Astrocyte (in vitro differentiated cells and primary cell): ENCODE results near the gene LITAF. TPM values are rescaled to one million over a fixed set of nuclear protein-coding genes. Genes with fewer than 3 reads are reported as not detected.

Source experiments
- DNase-seq: peaks from one replicate; pipeline ENCODE4 v3.0.0-alpha.2; 2010; ENCODE audit warnings: low read depth
- FAIRE-seq: peaks from 2 replicates; lab custom pipeline; 2011; peaks lifted over from hg19 to GRCh38; lab: Jason Lieb, UNC
- H2AFZ ChIP-seq: 2 replicates; pipeline ENCODE4 v1.6.0; 2012; ENCODE audit warnings: low read depth, low read length, inconsistent platforms
- H3K27ac ChIP-seq: 2 replicates; pipeline ENCODE4 v1.5.1; 2011; ENCODE audit warnings: low read depth, low read length, inconsistent platforms
- H3K27me3 ChIP-seq: 2 replicates; pipeline ENCODE4 v1.6.0; 2011; ENCODE audit warnings: low read length, inconsistent platforms; ENCODE audit not compliant: insufficient read depth
- H3K36me3 ChIP-seq: 2 replicates; pipeline ENCODE4 v1.5.1; 2011; ENCODE audit warnings: low read length, inconsistent platforms; ENCODE audit not compliant: insufficient read depth
- H3K4me1 ChIP-seq: 2 replicates; pipeline ENCODE4 v1.5.1; 2011; ENCODE audit warnings: low read length, inconsistent platforms; ENCODE audit not compliant: insufficient read depth
- H3K4me2 ChIP-seq: 2 replicates; pipeline ENCODE4 v1.6.0; 2012; ENCODE audit warnings: low read length, inconsistent platforms
- H3K4me3 ChIP-seq: 2 replicates; pipeline ENCODE4 v1.5.1; 2011; ENCODE audit warnings: low read depth, mild to moderate bottlenecking, low read length, inconsistent platforms; ENCODE audit not compliant: insufficient read depth
- H3K79me2 ChIP-seq: 2 replicates; pipeline ENCODE4 v1.6.0; 2012; ENCODE audit warnings: mild to moderate bottlenecking, low read length, inconsistent platforms; ENCODE audit not compliant: insufficient read depth
- H3K9ac ChIP-seq: 2 replicates; pipeline ENCODE4 v1.6.0; 2012; ENCODE audit warnings: mild to moderate bottlenecking, low read length, inconsistent platforms
- H3K9me3 ChIP-seq: 2 replicates; pipeline ENCODE4 v1.5.1; 2012; ENCODE audit warnings: low read depth, mild to moderate bottlenecking, low read length, inconsistent platforms; ENCODE audit not compliant: insufficient read depth
- H4K20me1 ChIP-seq: 2 replicates; pipeline ENCODE4 v1.6.0; 2012; ENCODE audit warnings: low read length, inconsistent platforms; ENCODE audit not compliant: insufficient read depth
- H3K27ac Mint-ChIP-seq: one replicate; pipeline ENCODE4 v1.8.0; 2021; ENCODE audit warnings: mild to moderate bottlenecking, mixed read lengths; ENCODE audit not compliant: unreplicated experiment
- H3K27me3 Mint-ChIP-seq: one replicate; pipeline ENCODE4 v1.8.0; 2021; ENCODE audit warnings: low read depth, mixed read lengths; ENCODE audit not compliant: unreplicated experiment
- H3K36me3 Mint-ChIP-seq: one replicate; pipeline ENCODE4 v1.8.0; 2021; ENCODE audit warnings: low read depth, mixed read lengths; ENCODE audit not compliant: unreplicated experiment
- H3K4me1 Mint-ChIP-seq: one replicate; pipeline ENCODE4 v1.8.0; 2021; ENCODE audit warnings: low read depth, mixed read lengths; ENCODE audit not compliant: unreplicated experiment
- H3K4me3 Mint-ChIP-seq: one replicate; pipeline ENCODE4 v1.8.0; 2021; ENCODE audit warnings: mild to moderate bottlenecking, moderate library complexity, mixed read lengths; ENCODE audit not compliant: unreplicated experiment
- H3K9me3 Mint-ChIP-seq: one replicate; pipeline ENCODE4 v1.8.0; 2021; ENCODE audit warnings: mild to moderate bottlenecking, mixed read lengths; ENCODE audit not compliant: unreplicated experiment
- EZH2 ChIP-seq: IDR thresholded peaks from 2 replicates; pipeline ENCODE4 v1.6.1; 2012; ENCODE audit warnings: mild to moderate bottlenecking, low read length, inconsistent platforms; ENCODE audit not compliant: insufficient read depth
- total RNA-seq: library from RNA; stranded (reverse); gene quantifications from 2 replicates; pipeline ENCODE4 v1.2.1, GENCODE V29; 2021
- TF ChIP-seq, protein P1 (sequence below): IDR thresholded peaks from 2 replicates; pipeline ENCODE4 v1.5.1; 2011; ENCODE audit warnings: low read depth, mild to moderate bottlenecking, inconsistent platforms, low read length, moderate library complexity; ENCODE audit not compliant: insufficient read depth

LITAF gene
- total RNA-seq, 1 donor from 2014 or later: 113 TPM

DNA sequence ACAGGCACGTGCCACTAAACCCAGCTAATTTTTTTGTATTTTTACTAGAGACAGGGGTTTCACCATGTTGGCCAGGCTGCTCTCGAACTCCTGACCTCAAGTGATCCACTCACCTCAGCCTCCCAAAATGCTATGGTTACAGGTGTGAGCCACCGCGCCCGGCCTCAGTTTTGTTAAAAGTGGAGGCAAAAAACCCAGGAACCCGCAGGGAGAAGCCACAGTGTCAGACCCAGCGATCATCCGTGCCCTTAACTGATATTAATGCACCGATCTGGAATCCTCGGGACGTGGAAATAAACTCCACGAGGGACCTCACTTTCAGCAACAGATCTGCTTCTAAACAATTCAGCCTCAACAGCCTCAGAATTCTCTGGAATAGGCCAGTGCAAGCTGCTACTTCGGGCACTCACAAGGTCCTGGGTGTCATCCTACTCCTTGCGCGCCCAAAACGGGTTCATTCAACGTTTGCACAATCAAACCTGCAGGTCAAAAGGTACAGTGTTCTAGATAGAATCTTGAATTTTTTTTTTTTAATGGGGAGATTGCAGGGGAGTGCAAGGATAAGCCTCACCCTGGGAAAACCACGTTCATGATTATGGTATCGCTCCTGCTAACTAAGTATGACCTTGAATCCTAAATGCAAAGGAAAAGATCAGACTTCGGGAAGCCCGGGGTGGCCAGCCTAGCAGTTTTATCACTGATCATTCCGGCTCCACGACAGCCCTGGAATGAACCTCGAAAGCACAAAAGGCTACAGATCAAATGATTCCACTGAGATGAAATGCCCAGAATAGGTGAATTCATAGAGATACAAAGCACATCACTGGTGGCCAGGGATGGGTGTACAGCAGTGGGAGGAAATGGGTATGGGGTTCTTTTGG is 22.4 kb downstream of the LITAF start:
- Histone ChIP-seq H3K36me3 (no peaks in the 10 kb centered on the region), H2AFZ (no peak overlapping the region), H3K79me2 (peaks cover 33% of the 10 kb centered on the region), H4K20me1 (peaks cover 60% of the 10 kb centered on the region), H3K27me3 (no peaks in the 10 kb centered on the region), H3K4me2 (no peak overlapping the region), H3K4me1 (no peaks in the 10 kb centered on the region), H3K27ac (no peak overlapping the region), H3K9ac (no peak overlapping the region), H3K4me3 (no peak overlapping the region), H3K9me3 (no peaks in the 10 kb centered on the region)
- TF ChIP-seq, protein P1, sequence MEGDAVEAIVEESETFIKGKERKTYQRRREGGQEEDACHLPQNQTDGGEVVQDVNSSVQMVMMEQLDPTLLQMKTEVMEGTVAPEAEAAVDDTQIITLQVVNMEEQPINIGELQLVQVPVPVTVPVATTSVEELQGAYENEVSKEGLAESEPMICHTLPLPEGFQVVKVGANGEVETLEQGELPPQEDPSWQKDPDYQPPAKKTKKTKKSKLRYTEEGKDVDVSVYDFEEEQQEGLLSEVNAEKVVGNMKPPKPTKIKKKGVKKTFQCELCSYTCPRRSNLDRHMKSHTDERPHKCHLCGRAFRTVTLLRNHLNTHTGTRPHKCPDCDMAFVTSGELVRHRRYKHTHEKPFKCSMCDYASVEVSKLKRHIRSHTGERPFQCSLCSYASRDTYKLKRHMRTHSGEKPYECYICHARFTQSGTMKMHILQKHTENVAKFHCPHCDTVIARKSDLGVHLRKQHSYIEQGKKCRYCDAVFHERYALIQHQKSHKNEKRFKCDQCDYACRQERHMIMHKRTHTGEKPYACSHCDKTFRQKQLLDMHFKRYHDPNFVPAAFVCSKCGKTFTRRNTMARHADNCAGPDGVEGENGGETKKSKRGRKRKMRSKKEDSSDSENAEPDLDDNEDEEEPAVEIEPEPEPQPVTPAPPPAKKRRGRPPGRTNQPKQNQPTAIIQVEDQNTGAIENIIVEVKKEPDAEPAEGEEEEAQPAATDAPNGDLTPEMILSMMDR: no peak
- TF ChIP-seq EZH2: no peak
- H3K36me3 Mint-ChIP-seq: peaks cover 25% of the 10 kb centered on the region
- peaks cover 18% of the 10 kb centered on the region for H3K4me1 Mint-ChIP-seq
- no peaks in the 10 kb centered on the region for H3K9me3 Mint-ChIP-seq
- H3K27me3 Mint-ChIP-seq: no peaks in the 10 kb centered on the region
- FAIRE-seq: no peak
- no peak for DNase-seq
- no peak overlapping the region for H3K4me3 Mint-ChIP-seq
- no peak overlapping the region for H3K27ac Mint-ChIP-seq

GRCh38 chr16:11563493-11564040 is 23.2 kb downstream of the LITAF start:
- Histone ChIP-seq H3K27me3 (no peaks in the 10 kb centered on the region), H3K36me3 (no peaks in the 10 kb centered on the region), H3K79me2 (peaks cover 30% of the 10 kb centered on the region), H2AFZ (no peak overlapping the region), H3K27ac (no peak overlapping the region), H3K4me2 (no peak overlapping the region), H3K9ac (no peak overlapping the region), H4K20me1 (peaks cover 56% of the 10 kb centered on the region), H3K4me3 (no peak overlapping the region), H3K4me1 (no peaks in the 10 kb centered on the region), H3K9me3 (no peaks in the 10 kb centered on the region)
- TF ChIP-seq, protein P1: no peak
- no peak for TF ChIP-seq EZH2
- no peak for DNase-seq
- Mint-ChIP-seq H3K9me3 (no peaks in the 10 kb centered on the region), H3K4me3 (no peak overlapping the region), H3K27me3 (no peaks in the 10 kb centered on the region), H3K4me1 (peaks cover 18% of the 10 kb centered on the region), H3K36me3 (peaks cover 22% of the 10 kb centered on the region), H3K27ac (no peak overlapping the region)
- no peak for FAIRE-seq

- no peaks in the 10 kb centered on the region for H3K27me3 ChIP-seq
- no peak overlapping the region for H3K27ac Mint-ChIP-seq
- no peak for DNase-seq
- H3K4me3 Mint-ChIP-seq: no peak overlapping the region
- H3K9me3 Mint-ChIP-seq: no peaks in the 10 kb centered on the region
- H3K9me3 ChIP-seq: no peaks in the 10 kb centered on the region
- no peak overlapping the region for H3K4me3 ChIP-seq
- no peak for FAIRE-seq
- no peaks in the 10 kb centered on the region for H3K4me1 ChIP-seq
- no peak overlapping the region for H2AFZ ChIP-seq
- no peak overlapping the region for H3K4me2 ChIP-seq
- H3K27me3 Mint-ChIP-seq: no peaks in the 10 kb centered on the region
- peaks cover 29% of the 10 kb centered on the region for H3K79me2 ChIP-seq
- no peaks in the 10 kb centered on the region for H3K36me3 ChIP-seq
- H3K4me1 Mint-ChIP-seq: peaks cover 18% of the 10 kb centered on the region
- H3K9ac ChIP-seq: no peak overlapping the region
- H3K27ac ChIP-seq: no peak overlapping the region
- peaks cover 22% of the 10 kb centered on the region for H3K36me3 Mint-ChIP-seq
- TF ChIP-seq EZH2: no peak
- TF ChIP-seq, protein P1: no peak
- H4K20me1 ChIP-seq: peaks cover 56% of the 10 kb centered on the region
Observed at GRCh38 chr16:11562941-11563340, 23.8 kb downstream of the LITAF start.
